ENCODE measurements around the gene C2CD3. TPM values are rescaled to one million over a fixed set of nuclear protein-coding genes. Genes with fewer than 3 reads are reported as not detected.
"Not testable (repeated sequence)": the region's sequence is repeated elsewhere in the genome, so short reads cannot be mapped to it uniquely, and the experiment has no call there.

The C2CD3 gene
- polyA plus RNA-seq, 10 donors = 14.7 to 25.4 (median 19.3) TPM

- DNase-seq = no peak
Measured at GRCh38 chr11:74069146-74070046, 101.4 kb downstream of the C2CD3 start.

- DNase-seq = not testable (repeated sequence)
Measured at GRCh38 chr11:74066663-74067062, 104.1 kb downstream of the C2CD3 start.

GRCh38 chr11:74065534-74065933, 105.3 kb downstream of the C2CD3 start:
- DNase-seq = not testable (repeated sequence)

- not testable (repeated sequence) for DNase-seq
Measured at GRCh38 chr11:74063628-74064027, 107.2 kb downstream of the C2CD3 start.

DNA sequence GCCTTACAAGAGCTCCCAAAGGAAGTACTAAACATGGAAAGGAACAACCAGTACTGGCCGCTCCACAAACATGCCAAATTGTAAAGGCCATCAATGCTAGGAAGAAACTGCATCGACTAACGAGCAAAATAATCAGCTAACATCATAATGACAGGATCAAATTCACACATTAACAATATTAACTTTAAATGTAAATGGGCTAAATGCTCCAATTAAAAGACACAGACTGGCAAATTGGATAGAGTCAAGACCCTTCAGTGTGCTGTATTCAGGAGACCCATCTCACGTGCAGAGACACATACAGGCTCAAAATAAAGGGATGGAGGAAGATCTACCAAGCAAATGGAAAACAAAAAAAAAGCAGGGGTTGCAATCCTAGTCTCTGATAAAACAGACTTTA, 109.2 kb downstream of the C2CD3 start:
- DNase-seq = not testable (repeated sequence)

DNA sequence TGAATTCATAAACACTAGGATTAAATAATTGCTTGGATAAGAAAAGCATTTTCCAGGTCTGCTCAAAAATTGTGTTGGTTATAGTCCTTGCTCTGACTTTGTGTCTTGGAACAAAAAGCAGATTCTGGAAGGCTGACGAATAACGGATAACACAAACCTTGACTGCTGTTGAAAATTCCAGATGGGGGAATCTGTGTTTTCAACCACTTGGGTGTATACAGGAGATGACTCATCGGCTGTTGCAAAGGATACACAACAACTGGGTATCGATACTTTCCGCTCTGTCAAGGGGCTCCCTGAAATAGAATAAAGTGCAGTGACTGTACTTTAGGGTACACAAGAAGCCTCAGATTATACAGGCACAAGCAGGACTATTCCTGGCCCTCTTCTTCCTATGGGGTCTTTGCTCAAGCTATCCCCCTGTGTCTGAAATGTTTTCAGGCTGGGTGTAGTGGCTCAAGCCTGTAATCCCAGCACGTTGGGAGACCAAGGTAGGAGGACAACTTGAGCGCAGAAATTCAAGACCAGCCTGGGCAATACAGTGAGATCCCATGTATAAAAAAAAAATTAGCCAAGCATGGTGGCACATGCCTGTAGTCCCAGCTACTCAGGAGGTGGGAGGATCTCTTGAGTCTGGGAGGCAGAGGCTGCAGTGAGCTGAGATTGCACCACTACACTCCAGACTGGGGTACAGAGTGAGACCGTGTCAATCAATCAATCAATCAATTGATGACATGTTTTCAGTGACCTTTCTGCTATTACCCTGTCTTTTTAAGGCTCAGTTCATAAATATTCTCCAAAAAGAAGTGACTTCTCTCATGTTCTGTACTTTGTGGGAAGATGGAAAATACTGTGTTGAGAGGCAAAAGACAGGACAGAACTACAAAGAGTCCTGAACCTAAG, 113.3 kb downstream of the C2CD3 start:
- peak in 1 of 3 donors; percentile 3 for DNase-seq

GRCh38 chr11:74055938-74056337, 114.9 kb downstream of the C2CD3 start:
- no peak for DNase-seq

- no peak for DNase-seq
Measured at GRCh38 chr11:74050465-74050864, 120.3 kb downstream of the C2CD3 start.

DNA sequence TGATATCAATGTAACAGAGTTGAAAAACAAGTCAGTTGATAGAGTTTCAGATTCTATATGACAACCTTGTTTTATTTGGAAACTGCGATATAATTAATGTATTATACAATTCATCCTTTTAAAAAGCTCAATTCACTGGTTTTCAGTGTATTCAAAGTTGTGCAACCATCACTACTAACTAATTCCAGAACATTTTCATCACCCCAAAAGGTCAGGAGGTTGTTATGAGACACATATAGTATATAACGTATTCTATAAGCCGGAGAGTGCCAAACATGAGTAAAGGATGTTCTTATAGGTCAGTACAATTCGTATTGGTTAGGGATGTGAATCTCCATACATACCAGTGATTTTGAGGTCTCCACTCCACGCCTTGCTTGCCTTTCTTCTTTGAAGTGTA, 121.8 kb downstream of the C2CD3 start:
- DNase-seq = no peak

DNA sequence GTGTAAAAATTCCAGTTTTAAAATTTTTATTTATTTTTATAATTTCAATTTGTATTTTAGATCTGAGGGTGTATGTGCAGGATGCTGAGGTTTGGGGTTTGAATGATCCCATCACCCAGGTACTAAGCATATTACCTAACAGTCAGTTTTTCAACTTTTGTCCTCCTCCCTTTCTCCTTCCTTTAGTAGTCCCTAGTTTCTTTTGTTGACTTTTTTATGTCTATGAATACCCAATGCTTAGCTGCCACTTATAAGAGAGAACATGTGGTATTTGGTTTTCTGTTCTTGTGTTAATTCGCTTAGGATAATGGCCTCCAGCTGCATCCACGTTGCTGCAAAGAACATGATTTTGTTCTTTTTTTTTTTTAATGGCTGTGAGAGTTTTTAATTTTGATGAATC, 126.3 kb downstream of the C2CD3 start:
- DNase-seq = no peak

- DNase-seq = no peak
Measured at GRCh38 chr11:74043450-74043849, 127.4 kb downstream of the C2CD3 start.

DNA sequence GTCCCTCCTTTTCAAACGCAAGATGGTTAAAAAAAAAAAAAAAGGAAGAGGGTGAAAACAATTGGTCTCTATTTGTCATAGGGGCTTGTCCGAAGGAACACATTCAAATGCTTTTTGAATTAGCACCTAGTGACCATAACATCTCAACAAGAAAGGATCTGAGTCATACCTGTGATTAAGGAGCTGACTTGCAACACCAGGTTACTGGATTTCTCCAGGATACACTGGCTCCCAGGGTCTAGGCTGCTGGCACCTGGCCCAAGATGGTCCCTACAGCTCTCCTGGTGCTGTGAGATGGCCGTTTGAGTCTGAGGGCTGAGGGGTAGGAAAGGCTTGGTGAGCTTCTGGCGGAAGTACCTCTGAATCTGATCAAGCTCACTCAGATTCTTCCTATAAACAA, 133.5 kb downstream of the C2CD3 start:
- no peak for DNase-seq

- DNase-seq = no peak
Measured at GRCh38 chr11:74035264-74035663, 135.5 kb downstream of the C2CD3 start.

DNA sequence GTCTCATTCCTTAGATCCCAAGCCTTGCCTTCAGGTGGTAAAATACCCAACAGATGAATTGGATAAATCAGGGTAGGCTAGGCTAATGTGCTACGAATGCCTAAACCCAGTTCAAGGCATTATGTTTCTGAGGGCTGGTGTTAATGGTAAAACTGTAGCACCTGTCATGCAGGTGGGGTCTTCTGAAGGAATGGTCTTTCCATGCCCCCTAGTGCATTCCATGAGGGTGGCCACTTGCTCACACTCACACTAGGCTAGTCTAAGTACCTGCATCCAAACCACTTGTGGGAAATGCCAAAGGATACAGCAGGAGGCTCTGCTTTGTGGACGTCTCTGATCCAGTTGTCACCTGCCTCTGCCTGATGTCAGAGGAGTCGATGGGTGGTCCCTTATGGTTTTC, 137.8 kb downstream of the C2CD3 start:
- DNase-seq = no peak

GRCh38 chr11:74030723-74031676, 139.8 kb downstream of the C2CD3 start:
- no peak for DNase-seq

- no peak for DNase-seq
Measured at GRCh38 chr11:74025467-74026166, 145.2 kb downstream of the C2CD3 start.

- DNase-seq = peak; percentile 65 to 75 (median 72)
Measured at GRCh38 chr11:74024261-74025029, 146.4 kb downstream of the C2CD3 start.

- DNase-seq = no peak
Measured at GRCh38 chr11:74023276-74023675, 147.5 kb downstream of the C2CD3 start.

DNA sequence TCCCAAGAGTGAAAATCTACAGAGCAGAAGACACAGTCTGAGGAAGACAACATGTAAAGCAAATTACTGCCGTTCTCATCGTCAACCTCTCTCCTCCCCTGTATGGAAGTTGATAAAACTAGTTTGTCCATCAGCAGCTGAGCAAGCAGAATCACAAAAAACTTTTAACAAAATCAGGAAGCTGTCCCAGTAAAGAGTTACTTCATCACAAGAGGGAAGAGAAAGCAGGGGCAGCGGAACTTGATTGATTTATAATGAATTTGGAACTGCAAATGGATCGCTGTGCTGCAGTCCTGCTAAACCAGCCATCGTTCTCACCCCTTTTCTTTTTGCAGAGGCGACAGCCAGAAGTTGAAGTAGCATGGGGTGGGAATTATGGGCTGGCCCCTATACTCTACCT, 148.3 kb downstream of the C2CD3 start:
- DNase-seq = no peak

DNA sequence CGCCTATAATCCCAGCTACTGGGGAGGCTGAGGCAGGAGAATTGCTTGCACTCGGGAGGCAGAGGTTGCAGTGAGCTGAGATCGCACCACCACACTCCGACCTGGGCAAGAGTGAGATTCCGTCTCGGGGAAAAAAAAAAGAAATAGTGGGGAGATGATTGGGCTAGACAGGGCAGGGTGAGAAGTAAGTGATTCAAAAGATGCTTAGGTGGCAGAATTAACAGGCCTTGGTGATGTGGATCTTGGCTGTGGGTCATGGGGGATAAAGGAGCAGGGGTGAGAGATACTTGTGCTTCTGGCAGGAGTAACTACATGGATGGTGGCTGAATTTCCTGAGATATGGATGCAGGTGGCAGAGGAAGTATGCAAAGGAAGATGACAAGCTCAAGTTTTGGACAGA, 148.8 kb downstream of the C2CD3 start:
- no peak for DNase-seq
